Prostate gland (tissue), 2 donors: ENCODE data around the gene UBE2E2.

Experiments used
- CTCF ChIP-seq, 4 experiments: fragments of 200-600 bp in 2 of 4; fragments of 450-650 bp in 2 of 4; sonication (generic) in 2 of 4; IDR thresholded peaks; 1 replicate in 3 of 4; 2 replicates in 1 of 4; pipeline ENCODE4 v1.5.1; 2016 to 2019; ENCODE audit warnings: antibody characterized with exemption in 4 of 4, mild to moderate bottlenecking in 2 of 4, moderate library complexity in 2 of 4
- POLR2A ChIP-seq: fragments of 450-650 bp; IDR thresholded peaks from one replicate; pipeline ENCODE4 v1.6.1; 2016; ENCODE audit warnings: antibody characterized with exemption, mild to moderate bottlenecking

- no peak for TF ChIP-seq CTCF (IDR thresholded peaks at IDR 0.05)
- no peak for TF ChIP-seq POLR2A
Observed at GRCh38 chr3:23329471-23330105, 126.5 kb downstream of the UBE2E2 start.
